KOPT-K1 (cell line): ENCODE results near the gene TTC7B.
"Not testable (repeated sequence)": the region's sequence is repeated elsewhere in the genome, so short reads cannot be mapped to it uniquely, and the experiment has no call there.

Experiments
- H3K27ac ChIP-seq: fragments of 200-600 bp; sonication (generic); 2 replicates; pipeline ENCODE4 v1.5.1; 2016; ENCODE audit warnings: antibody characterized with exemption, mild to moderate bottlenecking, low read depth, low read length; ENCODE audit not compliant: poor library complexity, severe bottlenecking
- H3K36me3 ChIP-seq: fragments of 200-600 bp; sonication (generic); 2 replicates; pipeline ENCODE4 v1.5.1; 2017; ENCODE audit warnings: antibody characterized with exemption, mild to moderate bottlenecking, low read length, moderate library complexity; ENCODE audit not compliant: insufficient read depth
- H3K9me3 ChIP-seq: fragments of 200-600 bp; sonication (generic); 2 replicates; pipeline ENCODE4 v1.5.1; 2017; ENCODE audit warnings: antibody characterized with exemption, low read length, mild to moderate bottlenecking; ENCODE audit not compliant: insufficient read depth, poor library complexity, severe bottlenecking

The TTC7B gene

DNA sequence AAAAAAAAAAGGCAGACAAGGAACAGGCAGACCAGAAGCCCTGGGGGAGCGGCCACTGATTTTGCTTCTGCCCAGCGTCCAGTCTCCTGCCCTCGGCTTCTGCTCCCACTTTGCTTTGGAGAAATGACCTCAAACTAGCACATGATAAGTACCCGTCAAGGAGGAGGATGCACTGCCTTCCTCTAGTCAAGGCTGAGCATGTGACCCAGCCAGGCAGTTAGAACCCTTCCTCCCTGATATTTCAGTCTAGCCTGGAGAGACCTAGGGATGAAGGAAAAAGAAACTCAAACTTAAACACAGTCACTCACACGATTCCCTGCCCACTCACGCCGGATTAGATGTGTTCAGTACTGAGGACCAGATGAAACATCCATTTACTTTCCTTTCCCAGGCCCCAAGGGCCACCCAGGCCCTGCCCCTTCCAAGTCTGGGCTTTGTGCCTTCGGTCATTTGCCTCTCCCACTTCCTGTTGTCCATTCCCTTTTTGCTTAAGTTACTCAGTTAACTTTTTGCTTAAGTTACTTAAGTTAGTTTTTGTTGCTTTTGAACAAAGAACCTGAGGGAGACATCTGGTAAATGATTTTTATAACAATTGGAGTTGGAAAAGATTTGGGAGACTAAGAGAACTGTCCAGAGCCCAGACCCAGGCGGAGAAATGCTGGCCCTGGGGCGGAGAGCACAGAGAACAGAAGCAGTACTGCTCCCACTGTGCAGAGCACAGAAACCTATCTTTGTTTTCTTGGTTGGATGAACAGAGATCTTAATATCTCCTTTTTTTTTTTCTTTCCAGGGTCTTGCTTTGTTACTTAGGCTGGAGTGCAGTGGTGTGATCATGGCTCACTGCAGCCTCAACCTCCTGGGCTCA lies 23.0 kb upstream of the TTC7B start:
- H3K9me3 ChIP-seq, result no peaks in the 10 kb centered on the region
- H3K27ac ChIP-seq, result no peak overlapping the region
- no peaks in the 10 kb centered on the region for H3K36me3 ChIP-seq

DNA sequence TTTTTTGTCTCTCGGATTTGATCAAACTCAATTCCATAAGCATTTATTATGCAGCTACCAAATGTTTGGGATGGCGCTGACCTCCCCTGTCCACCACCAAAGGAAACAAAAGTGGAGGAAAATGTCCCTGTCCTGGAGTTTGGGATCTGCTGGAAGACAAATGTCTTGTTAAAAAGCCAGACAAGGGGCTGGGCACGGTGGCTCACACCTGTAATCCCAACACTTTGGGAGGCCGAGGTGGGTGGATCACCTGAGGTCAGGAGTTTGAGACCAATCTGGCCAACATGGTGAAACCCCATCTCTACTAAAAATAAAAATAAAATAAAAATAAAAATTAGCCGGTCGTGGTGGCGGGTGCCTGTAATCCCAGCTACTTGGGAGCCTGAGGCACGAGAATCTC lies 22.3 kb upstream of the TTC7B start:
- H3K36me3 ChIP-seq, H3K9me3 ChIP-seq, H3K27ac ChIP-seq: not testable (repeated sequence)

DNA sequence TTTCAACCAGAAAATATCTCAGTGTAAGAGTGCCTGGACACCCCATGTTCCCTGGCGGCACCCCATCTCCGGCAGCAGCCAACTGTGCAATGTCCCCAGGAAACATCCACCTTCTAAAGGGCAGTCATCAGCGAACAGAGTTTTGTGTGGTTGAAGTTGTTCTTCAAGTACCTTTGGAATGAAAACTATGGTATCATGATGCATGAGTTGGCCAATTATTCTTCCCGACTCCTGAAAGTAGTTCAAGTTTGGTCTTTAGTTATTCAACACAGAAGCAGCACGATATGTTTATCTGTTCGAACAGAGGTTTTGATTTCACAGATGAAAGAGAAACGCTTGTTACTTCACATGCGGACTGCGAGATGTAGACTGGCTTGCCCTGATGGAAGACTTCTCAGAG lies 21.1 kb upstream of the TTC7B start:
- no peaks in the 10 kb centered on the region for H3K36me3 ChIP-seq

DNA sequence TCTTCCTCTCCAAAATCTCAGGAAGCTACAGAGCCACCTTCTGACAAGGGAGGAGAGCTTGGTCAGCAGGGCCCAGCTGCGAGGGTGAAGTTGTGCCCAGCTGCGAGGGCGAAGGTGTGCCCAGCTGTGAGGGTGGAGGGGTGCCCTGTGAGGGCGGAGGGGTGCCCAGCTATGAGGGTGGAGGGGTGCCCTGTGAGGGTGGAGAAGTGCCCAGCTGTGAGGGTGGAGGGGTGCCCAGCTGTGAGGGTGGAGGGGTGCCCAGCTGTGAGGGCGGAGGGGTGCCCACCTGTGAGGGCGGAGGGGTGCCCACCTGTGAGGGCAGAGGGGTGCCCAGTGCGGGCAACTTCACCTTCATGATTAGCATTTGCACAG lies 20.4 kb upstream of the TTC7B start:
- Histone ChIP-seq H3K9me3 (no peaks in the 10 kb centered on the region), H3K36me3 (no peaks in the 10 kb centered on the region), H3K27ac (no peak overlapping the region)

More for the DNA sequence above, 21.1 kb upstream of the TTC7B start:
- Histone ChIP-seq H3K27ac (no peak overlapping the region), H3K9me3 (no peaks in the 10 kb centered on the region)

DNA sequence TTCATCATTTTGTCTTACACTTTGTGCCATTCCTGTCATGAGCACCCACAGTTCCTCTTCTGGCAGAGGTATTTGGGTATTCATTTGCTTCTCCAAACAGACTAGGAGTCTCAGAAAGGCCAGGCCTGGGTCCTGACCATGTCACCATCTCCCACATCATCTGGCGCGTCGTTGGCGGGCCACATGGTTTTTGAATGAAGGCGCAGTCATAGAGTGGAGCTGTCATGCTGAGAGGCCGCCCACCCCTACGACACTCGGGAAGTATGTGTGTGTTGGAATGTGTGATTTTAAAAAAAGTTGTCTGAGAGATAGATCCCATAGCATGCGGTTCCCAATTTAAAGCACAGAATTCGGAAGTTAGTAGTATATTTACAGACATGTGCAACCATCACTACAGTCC lies 15.6 kb upstream of the TTC7B start:
- Histone ChIP-seq H3K9me3 (peaks cover 7% of the 10 kb centered on the region), H3K27ac (no peak overlapping the region), H3K36me3 (no peaks in the 10 kb centered on the region)

DNA sequence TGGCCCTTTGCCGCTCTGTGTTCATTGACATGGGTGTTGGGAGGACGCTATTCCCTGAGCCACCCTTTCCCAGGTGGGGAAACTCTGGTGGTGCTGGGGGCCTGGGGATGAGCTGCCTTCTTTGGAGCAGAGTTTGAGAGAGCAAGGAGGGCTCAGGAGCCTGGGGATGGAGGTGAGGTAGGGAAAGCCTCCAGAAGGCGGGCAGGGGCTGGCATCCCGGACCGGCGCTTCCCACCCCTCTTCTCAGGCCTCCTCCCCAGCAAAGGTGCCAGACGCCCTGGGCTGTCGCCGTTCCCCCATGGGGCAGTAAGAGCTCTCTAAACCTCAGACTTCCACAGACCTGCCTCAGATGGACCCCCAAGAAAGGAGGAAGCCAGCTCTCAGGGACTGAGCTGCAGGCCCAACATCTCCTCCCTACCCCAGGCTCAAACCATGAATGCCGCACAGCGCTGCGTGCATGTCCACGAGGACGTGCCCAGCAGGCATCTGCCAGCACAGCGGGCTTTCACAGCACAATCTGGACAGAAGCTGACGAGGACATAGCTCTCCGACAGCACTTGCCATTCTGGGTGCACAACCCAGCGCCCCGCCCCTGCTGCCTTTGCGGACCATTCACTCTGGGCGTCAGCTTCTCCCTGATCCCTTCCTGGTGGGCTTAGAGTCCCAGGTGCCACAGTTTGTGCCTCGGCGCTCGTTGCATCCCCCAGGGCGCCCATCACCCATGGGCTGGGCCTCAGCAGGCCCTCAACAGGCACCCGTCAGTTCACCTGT lies 14.9 kb upstream of the TTC7B start:
- Histone ChIP-seq H3K36me3 (no peaks in the 10 kb centered on the region), H3K9me3 (peaks cover 7% of the 10 kb centered on the region), H3K27ac (no peak overlapping the region)

DNA sequence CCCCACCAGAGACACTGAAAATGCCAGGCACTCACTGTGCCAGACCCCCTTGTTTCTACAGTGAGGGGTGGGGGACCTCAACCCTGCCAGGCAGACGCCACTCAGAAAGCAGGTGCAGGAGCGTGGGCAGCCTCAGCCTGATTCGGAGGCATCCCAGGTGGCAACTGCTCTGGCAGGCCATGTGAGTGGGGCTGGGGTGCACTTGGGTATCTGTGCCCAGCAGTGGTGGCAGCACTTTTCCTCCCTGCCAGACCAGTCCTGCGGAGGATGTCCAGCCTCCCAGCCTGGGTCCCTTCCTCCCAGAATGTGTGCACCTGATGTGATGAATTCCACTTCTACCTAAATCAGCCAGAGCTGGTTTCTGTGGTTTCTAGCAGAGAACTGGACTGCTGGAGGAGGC lies 13.4 kb upstream of the TTC7B start:
- Histone ChIP-seq H3K9me3 (peaks cover 15% of the 10 kb centered on the region), H3K27ac (no peak overlapping the region), H3K36me3 (no peaks in the 10 kb centered on the region)

DNA sequence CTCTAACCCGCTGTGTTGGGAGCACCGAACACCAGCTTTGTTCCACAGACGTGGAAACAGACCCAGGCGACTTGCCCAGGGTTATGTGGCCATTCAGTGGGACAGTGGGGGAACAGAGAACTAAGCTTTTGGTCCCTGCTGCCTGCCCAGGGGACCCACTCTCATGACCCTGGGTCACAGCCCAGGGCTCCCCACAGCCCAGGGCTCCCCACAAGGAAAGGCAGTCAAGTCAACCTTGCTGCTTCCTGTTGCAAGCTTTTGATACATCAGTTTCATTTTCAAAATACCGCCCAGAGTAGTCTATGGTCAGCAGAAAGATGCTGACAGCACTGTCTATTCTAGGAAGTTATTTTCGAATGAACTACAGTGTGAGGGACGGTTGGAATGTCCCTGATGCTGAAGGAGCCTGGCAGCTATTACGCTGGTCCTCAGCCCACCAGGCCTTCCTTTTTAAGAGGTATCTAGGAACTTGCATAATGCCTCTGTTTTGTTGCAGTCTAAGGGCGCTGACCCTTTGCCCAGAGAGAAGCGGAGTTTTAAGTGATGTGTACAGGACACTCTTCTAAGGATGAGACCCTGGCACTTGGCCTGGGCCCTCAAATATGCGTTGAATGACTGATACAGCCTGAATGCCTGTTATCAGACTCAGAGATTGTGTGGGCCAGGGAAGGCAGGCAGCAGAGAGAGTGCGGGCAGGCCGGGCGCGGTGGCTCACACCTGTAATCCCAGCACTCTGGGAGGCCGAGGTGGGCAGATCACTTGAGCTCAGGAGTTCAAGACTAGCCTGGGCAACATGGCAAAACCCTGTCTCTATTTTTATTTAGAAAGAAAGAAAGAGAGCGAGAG lies 12.6 kb upstream of the TTC7B start:
- Histone ChIP-seq H3K9me3 (peaks cover 23% of the 10 kb centered on the region), H3K27ac (peak overlapping the region; percentile 6), H3K36me3 (no peaks in the 10 kb centered on the region)

DNA sequence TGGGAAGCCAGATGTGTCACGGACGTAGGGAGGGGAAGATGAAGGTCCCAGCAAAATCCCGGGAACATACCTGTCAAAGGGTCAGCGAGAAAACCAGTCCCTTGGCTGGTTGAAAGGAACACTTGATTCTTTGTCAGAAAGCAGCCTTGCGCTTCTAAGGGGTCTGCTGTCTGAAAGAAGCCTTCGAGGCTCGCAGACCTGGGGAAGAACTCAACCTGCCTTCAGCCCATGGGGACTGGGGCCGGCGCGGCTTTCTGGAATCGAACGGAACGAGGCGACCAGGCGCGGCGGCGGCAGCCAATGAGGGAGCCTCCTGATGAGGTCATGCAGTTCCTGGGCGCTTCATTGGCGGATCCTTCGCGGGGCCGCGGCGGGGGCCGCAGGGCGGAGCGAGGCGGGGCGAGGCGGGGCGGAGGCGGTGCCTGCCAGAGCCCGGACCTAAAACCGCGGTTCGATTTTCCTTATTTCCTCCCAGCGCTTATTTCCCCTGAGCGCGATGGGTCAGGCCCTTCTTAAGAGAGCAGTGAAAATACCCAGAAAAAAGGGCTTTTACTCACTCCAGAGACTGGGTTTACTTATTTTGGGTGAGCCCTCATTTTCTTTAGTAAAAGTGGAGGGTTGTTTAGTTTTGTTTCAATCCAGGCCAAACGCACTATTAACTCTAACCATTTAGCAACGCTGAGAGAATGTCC lies 11.8 kb upstream of the TTC7B start:
- Histone ChIP-seq H3K36me3 (no peaks in the 10 kb centered on the region), H3K27ac (peak overlapping the region; percentile 6), H3K9me3 (peaks cover 28% of the 10 kb centered on the region)

DNA sequence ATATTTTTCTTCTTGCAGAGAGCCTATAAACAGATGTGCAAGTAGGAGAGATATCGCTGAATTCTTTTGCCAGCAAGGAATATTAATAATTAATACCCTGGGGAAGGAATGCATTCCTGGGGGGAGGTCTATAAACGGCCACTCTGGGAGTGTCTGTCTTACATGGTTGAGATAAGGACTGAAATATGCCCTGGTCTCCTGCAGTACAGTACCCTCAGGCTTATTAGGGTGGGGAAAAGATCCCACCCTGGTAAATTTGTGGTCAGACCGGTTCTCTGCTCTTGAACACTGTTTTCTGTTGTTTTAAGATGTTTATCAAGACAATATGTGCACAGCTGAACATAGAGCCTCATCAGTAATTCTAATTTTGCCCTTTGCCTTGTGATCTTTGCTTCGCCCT lies 7.3 kb upstream of the TTC7B start:
- not testable (repeated sequence) for H3K27ac ChIP-seq, H3K36me3 ChIP-seq
- peaks cover 28% of the 10 kb centered on the region for H3K9me3 ChIP-seq

DNA sequence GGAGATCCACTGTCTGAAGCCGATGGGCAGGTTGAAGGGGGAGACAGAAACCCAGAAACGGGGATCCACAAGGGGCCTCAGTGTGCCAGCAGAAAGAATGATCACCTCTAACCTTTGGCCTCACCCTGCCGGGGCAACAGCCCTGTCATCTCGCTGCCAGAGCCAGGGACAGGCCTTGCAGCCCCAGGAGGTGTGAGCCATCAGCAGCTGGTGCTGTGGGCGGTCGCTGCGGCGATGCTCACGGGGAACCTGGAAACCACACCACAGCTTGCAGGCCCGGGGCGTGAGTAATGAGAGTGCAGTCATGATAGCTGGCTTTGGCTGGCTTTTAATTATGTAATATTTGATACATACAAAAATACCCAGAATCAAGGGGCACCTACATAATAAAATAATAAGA lies 4.7 kb upstream of the TTC7B start:
- Histone ChIP-seq H3K9me3 (peaks cover 21% of the 10 kb centered on the region), H3K36me3 (no peaks in the 10 kb centered on the region), H3K27ac (no peak overlapping the region)

DNA sequence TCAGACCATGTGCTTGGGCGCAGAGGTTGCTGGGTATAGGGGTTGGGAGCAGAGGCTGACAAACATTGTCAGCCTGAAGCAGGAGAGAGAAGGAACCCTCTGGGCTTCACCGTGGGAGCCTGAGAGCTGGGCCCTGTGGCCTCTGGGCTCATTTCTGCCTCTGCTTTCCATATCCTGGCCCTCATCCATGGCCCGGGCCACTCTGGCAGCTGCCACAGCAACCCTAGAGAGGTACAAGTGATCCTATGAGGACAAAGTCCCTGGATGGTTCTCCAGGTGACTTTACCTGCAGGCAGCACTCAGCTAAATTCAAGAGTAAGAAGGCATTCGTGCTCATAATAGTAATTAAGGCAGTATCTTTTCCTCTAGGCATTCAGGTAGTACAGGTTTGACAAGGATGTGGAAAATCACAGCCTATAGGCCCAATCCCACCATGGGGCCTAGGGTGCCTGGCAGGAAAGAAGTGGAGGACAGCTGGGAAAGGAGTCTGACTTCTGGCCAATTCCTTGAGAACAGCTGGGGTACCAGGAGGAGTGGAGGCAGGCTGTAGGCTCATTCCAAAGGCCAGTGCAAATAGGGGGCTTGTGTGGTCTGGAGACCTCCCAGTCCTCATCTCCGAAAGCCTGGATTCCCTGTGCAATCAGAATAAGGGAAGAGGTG lies 3.6 kb upstream of the TTC7B start:
- Histone ChIP-seq H3K36me3 (no peaks in the 10 kb centered on the region), H3K9me3 (peaks cover 16% of the 10 kb centered on the region), H3K27ac (no peak overlapping the region)

DNA sequence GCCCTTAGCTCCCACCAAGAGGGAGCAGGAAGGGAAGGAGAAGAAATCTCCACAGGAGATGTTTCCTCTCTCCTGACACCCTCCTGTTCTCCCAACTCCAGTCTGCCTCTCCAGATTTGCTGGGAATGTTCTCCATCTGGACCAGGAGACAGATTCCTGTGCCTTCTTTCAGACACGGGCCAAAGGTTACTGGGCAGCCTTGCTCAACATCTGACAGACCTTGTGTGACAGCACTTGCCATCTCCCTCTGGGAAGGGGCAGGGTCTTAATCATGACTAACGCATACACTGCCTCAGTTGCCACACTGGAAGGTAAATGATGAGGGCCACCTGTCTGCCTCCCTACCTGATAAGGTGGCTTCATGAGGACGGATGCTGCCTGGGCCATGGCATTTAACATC lies 2.5 kb upstream of the TTC7B start:
- Histone ChIP-seq H3K36me3 (no peaks in the 10 kb centered on the region), H3K9me3 (peaks cover 4% of the 10 kb centered on the region), H3K27ac (no peak overlapping the region)

DNA sequence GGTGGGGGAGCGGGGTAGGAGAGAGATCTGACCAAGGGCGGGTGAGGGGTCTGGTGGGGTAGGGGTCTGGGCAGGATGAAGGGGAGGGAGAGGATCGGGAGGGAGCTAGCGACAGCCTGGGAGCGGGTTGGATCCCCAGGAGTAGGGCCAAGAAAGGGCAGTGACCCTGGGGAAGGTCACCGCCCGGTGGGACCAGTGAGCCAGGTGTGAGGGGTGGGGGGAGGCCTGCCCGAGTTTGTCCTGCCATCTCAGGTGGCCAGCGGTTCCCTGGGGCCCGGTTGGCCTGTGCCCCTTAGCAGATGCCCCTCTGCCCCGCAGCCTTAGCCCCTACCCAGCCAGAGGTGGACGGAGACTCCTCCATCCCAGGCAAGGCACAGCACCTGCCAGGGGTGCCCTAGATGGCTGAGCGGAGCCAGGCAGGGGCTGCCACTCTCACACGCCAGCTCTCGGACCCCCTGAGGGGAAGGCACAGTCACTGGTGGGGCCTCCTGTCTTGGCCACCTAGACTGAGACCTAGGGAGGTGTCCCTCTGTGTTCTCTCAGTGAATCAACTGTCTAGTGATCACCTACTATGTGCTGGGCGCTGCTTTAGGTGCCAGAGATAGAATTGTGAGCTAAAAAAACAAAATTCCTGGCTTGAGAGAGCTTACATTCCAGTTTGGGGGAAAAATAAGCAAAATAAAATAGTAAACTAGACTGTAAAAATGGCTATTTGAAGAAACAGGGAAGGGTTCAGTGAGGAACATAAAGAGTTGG lies 629 bp upstream of the TTC7B start:
- Histone ChIP-seq H3K36me3 (no peaks in the 10 kb centered on the region), H3K9me3 (no peaks in the 10 kb centered on the region), H3K27ac (no peak overlapping the region)
